ENCODE results near the gene CTNNBL1. TPM values are rescaled to one million over a fixed set of nuclear protein-coding genes. Genes with fewer than 3 reads are reported as not detected.

CTNNBL1 gene
- total RNA-seq, 1 donor = 19.5 TPM

DNA sequence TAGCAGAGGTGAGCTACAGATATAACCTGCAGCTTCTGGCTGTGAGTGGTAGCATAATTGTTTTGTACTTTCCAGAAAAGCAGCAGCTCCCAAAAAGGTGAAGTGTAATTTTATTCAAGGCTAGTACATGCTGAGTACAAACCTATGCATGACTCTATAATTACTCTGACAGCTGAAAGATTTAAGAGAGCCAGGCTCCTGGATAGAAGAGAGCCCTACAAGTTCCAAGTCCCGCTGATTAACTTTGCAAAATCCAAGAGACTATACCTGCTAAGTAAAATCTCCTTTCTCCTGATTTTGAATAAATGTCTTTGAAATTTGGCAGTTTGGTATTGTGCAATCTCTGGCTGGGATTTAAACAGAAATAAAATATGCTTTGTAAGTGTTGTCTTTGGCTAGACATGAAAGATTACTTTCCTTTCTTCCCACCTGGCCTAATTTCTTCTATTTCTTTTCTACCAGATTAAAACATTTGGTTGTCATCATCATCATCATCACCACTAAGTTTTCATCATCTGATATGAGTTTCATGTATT is 79.5 kb downstream of the CTNNBL1 start:
- peaks cover 3% of the 10 kb centered on the region for H3K4me1 ChIP-seq (ENCODE audit: insufficient read depth, low read length)
- H3K9me3 ChIP-seq (ENCODE audit: low read depth, low read length) = no peaks in the 10 kb centered on the region
- H3K4me2 ChIP-seq (ENCODE audit: insufficient read depth, low read length) = no peak overlapping the region
- H2AFZ ChIP-seq (ENCODE audit: low read length) = no peak overlapping the region
- TF ChIP-seq CTCF (IDR thresholded peaks at IDR 0.05; ENCODE audit: extremely low read depth, low read depth, low read length) = no peak
- no peak overlapping the region for H3K4me3 ChIP-seq (ENCODE audit: insufficient read depth, low read length)
- no peaks in the 10 kb centered on the region for H3K79me2 ChIP-seq (ENCODE audit: insufficient read depth, low read length)
- H3K27me3 ChIP-seq (ENCODE audit: insufficient read depth, low read length) = no peaks in the 10 kb centered on the region
- H3K36me3 ChIP-seq (ENCODE audit: insufficient read depth, low read length) = peaks cover 2% of the 10 kb centered on the region
- no peak for DNase-seq (ENCODE audit: insufficient read length, low spot score, missing footprints)
- no peak overlapping the region for H3K27ac ChIP-seq (ENCODE audit: low read depth, low read length)
- H4K20me1 ChIP-seq (ENCODE audit: insufficient read depth, low read length) = no peaks in the 10 kb centered on the region

- peaks cover under 1% of the 10 kb centered on the region for H3K36me3 ChIP-seq (ENCODE audit: insufficient read depth, low read length)
- H3K4me2 ChIP-seq (ENCODE audit: insufficient read depth, low read length) = no peak overlapping the region
- DNase-seq (ENCODE audit: insufficient read length, low spot score, missing footprints) = no peak
- H3K4me1 ChIP-seq (ENCODE audit: insufficient read depth, low read length) = peaks cover 3% of the 10 kb centered on the region
- H3K4me3 ChIP-seq (ENCODE audit: insufficient read depth, low read length) = no peak overlapping the region
- no peaks in the 10 kb centered on the region for H4K20me1 ChIP-seq (ENCODE audit: insufficient read depth, low read length)
- H3K27ac ChIP-seq (ENCODE audit: low read depth, low read length) = no peak overlapping the region
- no peaks in the 10 kb centered on the region for H3K9me3 ChIP-seq (ENCODE audit: low read depth, low read length)
- no peaks in the 10 kb centered on the region for H3K79me2 ChIP-seq (ENCODE audit: insufficient read depth, low read length)
- no peaks in the 10 kb centered on the region for H3K27me3 ChIP-seq (ENCODE audit: insufficient read depth, low read length)
- TF ChIP-seq CTCF (IDR thresholded peaks at IDR 0.05; ENCODE audit: extremely low read depth, low read depth, low read length) = no peak
- H2AFZ ChIP-seq (ENCODE audit: low read length) = no peak overlapping the region
Observed at GRCh38 chr20:37774156-37774555, 80.3 kb downstream of the CTNNBL1 start.

DNA sequence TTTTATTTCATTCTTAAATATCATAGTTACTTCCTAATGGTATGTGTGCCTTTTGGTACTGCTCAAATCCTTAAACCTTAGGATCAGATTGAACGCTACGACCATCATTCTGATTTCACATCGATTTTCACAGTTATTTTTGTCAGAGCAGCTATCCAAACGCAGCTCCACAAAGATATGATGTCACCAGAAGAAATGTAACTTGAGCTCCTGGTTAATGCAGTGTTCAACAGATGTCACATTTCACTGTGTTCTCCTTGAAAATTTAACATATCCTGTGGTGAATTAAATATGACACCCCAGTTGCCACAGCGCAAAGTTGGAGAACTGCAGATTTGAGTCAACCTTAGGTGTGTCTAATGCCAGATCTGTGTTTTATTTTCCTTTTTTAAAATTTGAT is 81.4 kb downstream of the CTNNBL1 start:
- DNase-seq (ENCODE audit: insufficient read length, low spot score, missing footprints) = no peak
- no peak overlapping the region for H3K4me3 ChIP-seq (ENCODE audit: insufficient read depth, low read length)
- no peak for TF ChIP-seq CTCF (IDR thresholded peaks at IDR 0.05; ENCODE audit: extremely low read depth, low read depth, low read length)
- no peak overlapping the region for H3K4me2 ChIP-seq (ENCODE audit: insufficient read depth, low read length)
- no peak overlapping the region for H2AFZ ChIP-seq (ENCODE audit: low read length)
- H3K4me1 ChIP-seq (ENCODE audit: insufficient read depth, low read length) = peaks cover 3% of the 10 kb centered on the region
- H3K79me2 ChIP-seq (ENCODE audit: insufficient read depth, low read length) = no peaks in the 10 kb centered on the region
- no peak overlapping the region for H3K27ac ChIP-seq (ENCODE audit: low read depth, low read length)
- no peaks in the 10 kb centered on the region for H3K27me3 ChIP-seq (ENCODE audit: insufficient read depth, low read length)
- no peaks in the 10 kb centered on the region for H3K36me3 ChIP-seq (ENCODE audit: insufficient read depth, low read length)
- H3K9me3 ChIP-seq (ENCODE audit: low read depth, low read length) = no peaks in the 10 kb centered on the region
- no peaks in the 10 kb centered on the region for H4K20me1 ChIP-seq (ENCODE audit: insufficient read depth, low read length)

DNA sequence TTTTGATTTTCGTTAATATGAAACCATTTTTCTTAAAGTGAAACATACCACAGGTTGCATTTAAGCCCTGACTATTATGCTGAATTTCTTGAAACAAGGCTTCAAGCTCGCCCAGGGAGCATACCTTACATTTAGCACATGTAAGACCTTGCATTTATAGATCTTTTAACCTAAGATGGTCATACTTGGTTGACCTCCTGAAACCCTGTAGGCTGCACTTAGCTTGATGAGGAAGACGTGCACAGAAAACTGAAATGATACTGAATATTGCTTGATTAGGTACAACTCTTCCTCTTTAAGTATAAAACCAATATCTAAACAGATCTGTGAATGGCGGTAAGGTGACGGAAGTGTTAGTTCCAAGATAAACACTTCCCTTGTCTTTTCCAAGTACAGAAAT is 82.2 kb downstream of the CTNNBL1 start:
- H3K4me3 ChIP-seq (ENCODE audit: insufficient read depth, low read length) = no peak overlapping the region
- no peak overlapping the region for H2AFZ ChIP-seq (ENCODE audit: low read length)
- H3K79me2 ChIP-seq (ENCODE audit: insufficient read depth, low read length) = no peaks in the 10 kb centered on the region
- H3K9me3 ChIP-seq (ENCODE audit: low read depth, low read length) = no peaks in the 10 kb centered on the region
- no peak overlapping the region for H3K27ac ChIP-seq (ENCODE audit: low read depth, low read length)
- H3K27me3 ChIP-seq (ENCODE audit: insufficient read depth, low read length) = no peaks in the 10 kb centered on the region
- H3K4me2 ChIP-seq (ENCODE audit: insufficient read depth, low read length) = no peak overlapping the region
- TF ChIP-seq CTCF (IDR thresholded peaks at IDR 0.05; ENCODE audit: extremely low read depth, low read depth, low read length) = no peak
- H3K36me3 ChIP-seq (ENCODE audit: insufficient read depth, low read length) = no peaks in the 10 kb centered on the region
- H3K4me1 ChIP-seq (ENCODE audit: insufficient read depth, low read length) = peaks cover 4% of the 10 kb centered on the region
- no peaks in the 10 kb centered on the region for H4K20me1 ChIP-seq (ENCODE audit: insufficient read depth, low read length)
- DNase-seq (ENCODE audit: insufficient read length, low spot score, missing footprints) = no peak

Data from osteoblast (primary cell).